Embryonic facial prominence (tissue), 1 donor: Measurements from ENCODE around the gene TBC1D32.
"Not testable (repeated sequence)": the region's sequence is repeated elsewhere in the genome, so short reads cannot be mapped to it uniquely, and the experiment has no call there.

Experiments
- DNase-seq: peaks from one replicate; pipeline ENCODE4 v3.0.0-alpha.2; 2016; ENCODE audit errors: extremely low spot score

Gene TBC1D32

DNA sequence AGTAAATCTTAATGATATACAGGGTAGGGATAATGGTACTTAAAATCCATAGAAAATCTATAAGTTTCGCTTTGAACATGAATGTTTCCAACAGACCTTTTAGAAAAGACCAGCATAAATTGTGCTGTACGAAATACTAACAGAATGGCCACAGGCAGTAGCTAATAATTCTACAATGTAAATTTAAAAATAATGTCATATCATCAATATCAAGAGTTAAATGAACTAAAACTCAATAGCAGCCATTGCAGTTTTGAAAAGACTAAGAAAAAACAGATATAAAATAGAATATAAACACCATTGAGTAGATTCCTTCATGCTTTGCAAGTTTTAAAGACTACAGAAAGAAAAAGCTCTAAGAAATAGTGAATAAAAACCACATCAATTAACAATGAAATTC, 14.7 kb downstream of the TBC1D32 start:
- no peak for DNase-seq

DNA sequence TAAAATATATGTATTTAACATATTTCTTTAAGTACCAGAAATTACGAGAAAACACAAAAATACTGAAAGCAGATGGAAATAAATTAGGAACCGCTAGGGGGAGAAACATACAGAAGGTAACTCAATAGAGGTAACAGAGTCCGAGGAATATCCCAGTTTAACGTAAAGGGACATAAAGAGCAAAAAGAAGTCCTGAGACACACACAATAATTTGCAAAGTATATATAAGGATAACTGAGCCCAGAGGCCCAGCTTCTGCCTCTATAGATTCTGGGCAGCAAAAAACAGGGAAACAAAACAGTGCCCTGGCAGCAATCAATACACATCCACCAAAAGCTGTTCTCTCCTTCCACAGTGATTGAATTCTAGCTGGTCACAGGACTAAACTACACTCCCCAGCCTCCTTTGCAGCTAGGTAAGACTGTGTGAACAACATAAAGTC, 15.1 kb downstream of the TBC1D32 start:
- no peak for DNase-seq

DNA sequence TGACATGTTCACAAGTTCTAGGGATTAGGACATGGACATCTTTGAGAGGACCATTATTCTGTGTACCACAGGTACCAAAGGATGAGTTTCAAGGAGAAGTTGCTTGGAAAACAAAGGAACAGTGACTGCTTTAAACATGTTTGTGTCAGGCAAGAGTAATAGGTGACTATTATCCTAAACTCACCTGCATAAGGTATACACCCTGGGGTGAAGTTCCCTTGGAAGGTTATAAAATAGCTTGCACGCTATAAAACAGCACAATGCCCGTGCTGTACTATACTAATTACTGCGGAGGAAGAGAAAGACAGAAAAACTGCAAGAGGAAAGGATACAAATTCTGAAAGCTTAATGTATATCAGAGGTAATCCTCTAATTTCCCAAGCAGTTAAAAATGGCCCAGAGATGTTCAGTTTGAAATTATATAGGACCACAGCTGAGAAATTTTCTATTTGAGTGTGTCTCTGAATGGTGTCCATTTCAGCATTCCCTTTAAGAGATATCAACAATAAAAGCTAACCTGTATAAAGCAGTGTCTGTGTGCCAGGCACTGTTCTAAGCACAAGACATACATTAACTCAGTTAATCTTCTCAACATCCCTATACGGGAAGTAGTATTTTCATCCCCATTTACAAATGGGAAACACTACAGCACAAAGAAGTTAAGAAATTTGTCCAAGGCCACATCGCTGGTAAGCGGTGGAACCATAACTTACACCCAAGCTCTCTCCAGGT, 19.7 kb downstream of the TBC1D32 start:
- DNase-seq, result no peak

DNA sequence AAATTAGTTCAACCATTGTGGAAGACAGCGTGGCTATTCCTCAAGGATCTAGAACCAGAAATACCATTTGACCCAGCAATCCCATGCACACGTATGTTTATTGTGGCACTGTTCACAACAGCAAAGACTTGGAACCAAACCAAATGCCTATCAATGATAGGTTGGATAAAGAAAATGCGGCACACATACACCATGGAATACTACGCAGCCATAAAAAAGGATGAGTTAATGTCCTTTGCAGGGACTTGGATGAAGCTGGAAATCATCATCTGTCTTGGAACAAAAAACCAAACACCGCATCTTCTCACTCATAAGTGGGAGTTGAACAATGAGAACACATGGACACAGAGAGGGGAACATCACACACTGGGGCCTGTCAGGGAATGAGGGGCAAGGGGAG, 22.5 kb downstream of the TBC1D32 start:
- DNase-seq, result not testable (repeated sequence)

DNA sequence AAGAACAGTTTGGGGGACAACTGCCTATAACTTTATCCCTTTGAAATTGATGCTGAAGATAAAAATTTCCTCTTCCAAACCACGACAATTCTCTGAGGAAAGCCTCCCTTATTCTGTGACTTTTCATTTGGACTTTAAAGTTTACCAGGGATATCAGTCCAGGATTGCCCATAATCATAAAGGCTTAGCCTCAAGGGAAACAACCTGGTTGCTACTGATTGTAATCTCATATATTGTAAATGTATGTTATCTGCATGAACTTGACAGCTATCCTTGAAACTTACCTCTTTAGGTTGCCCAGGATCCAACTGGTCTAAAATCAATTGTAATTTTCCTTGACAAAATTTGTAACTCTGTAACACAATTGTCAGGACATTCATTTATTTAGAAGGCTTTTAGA, 23.8 kb downstream of the TBC1D32 start:
- DNase-seq, result no peak

DNA sequence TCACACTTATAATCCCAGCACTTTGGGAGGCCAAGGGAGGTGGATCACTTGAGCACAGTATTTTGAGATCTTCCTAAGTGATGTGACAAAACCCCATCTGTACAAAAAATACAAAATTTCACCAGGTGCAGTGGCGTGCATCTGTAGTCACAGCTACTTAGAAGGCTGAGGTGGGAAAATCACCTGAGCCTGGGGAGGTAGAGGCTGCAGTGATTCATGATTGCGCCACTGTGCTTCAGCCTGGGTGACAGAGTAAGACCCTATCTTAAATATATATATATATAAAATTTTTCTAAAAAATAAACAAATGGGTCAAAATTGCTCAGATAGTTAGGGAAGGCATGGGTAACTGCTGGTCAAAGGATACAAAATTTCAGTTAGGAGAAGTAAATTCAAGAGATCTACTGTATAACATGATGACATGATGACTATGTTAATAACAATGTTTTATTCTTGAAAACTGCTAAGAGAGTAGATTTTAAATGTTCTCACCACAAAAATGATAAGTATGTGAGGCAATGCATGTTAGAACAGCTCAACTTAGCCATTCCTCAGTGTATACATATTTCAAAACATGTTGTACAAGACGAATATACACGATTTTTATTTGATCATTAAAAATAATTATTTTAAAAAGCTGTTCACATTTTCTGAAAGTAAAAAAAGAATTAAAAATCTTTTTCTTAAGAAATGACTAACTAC, 24.4 kb downstream of the TBC1D32 start:
- DNase-seq, result no peak

DNA sequence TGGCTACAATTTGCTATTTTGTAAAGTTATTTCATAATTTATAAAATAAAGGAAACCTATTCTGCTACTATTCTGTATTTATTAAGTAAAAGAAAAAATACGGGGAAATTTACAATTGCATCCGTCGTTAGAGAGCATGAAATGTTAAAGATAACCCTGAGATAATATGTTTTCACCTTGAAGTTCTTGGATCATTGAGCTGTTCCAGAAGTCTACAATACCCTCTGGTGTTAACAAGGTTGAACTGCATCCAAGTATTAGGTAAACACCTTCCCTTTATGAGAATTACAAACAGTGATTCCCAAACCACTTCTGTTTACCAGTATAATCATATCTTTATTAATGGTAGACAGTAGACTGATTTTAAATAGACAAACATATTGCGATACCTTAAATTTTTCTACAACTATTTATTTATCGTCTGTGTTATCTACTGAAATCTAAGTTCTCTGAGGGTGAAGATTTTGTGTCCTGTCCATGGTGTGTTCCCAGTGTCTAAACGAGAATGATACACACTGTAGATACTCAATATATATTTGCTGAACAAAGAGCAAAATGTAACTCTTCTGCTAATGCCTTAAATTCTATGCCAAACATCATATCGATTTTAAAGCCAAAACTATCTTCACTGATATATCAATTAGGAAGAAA, 28.2 kb downstream of the TBC1D32 start:
- DNase-seq, result no peak

DNA sequence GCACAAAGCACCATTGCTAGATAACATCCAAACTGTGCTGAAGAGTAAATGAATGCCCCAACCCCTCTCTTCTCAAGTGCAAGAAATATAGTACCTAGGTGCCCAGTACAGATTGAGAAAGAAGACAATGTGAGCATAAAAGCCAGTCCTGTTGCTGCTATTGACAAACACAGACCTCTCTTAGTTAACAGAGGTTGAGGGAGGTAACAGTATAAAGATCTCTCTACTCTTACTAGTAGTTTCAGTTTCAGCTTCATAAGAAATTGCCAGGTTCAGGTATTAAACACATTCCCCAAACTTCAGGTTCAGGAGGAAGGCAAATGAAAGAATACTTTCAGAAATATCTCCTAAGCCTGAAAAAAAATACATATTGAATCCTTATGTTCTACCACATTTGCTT, 31.4 kb downstream of the TBC1D32 start:
- no peak for DNase-seq

DNA sequence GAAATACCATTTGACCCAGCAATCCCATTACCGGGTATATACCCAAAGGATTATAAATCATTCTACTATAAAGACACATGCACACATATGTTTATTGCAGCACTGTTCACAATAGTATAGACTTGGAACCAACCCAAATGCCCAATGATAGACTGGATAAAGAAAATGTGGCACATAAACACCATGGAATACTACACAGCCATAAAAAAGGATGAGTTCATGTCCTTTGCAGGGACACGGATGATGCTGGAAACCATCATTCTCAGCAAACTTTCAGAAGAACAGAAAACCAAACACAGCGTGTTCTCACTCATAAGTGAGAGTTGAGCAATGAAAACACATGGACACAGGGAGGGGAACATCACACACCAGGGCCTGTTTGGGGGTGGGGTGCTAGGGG, 33.1 kb downstream of the TBC1D32 start:
- DNase-seq, result not testable (repeated sequence)

DNA sequence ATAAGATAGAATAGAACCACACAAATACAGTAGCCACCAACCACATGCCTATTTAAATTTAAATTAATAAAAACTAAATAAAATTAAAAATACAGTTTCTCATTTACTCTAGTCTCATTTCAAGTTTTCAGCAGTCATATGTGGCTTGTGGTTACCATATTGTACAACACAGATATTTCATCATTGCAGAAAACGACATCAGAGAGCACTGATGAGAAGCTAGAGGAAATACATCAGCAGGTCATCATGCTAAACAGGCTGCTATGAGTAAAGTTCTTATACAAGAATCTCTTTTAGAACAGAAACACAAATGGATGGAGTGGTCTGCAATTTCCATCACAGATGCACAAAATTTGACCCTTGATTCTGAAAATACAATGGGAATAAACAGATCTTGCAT, 36.6 kb downstream of the TBC1D32 start:
- DNase-seq, result no peak

DNA sequence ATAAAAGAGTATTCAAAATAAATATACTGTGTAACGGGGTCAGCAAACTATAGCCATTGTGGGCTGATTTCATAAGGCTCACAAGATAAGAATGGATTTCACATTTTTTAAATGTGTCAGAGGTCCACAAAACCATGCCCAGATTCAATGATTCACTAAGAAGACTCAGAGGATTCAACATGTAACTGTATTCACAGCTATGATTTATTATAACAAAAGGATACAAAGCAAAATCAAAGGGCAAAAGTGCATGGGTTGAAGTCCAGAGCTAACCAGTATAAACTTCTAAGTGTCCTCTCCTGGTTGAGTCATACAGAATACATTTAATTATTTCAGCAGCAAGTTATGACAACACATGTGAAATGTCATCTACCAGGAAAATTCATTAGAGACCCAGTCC, 49.2 kb downstream of the TBC1D32 start:
- DNase-seq, result no peak

DNA sequence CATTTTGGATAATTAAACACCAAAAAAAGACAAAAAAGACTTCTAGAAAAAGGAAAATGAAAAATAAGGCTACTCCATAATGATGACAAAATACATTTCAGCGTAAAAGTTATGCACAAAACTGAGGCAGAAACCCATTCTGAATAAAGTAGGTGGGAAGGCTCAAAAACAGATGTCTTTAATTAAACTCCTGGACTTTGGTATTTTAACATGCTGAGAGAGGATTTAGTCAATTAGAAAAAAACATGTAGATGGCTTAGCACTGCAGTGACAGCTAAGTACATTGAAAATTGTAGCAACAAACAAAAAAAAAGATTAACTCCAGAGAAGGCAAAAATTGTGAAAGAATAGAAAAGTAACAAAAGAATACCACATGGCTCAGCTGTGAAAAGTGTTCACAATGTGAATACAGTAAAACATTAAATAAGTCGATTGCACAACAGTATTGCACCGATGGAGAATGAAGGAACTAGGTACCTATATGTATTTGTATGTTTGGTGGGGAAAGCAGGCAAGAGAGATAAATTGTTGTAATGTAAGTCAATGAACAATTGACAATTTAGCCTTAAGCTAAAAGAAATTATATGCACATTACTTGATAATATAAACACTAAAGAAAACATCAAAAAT, 59.5 kb downstream of the TBC1D32 start:
- DNase-seq, result no peak

DNA sequence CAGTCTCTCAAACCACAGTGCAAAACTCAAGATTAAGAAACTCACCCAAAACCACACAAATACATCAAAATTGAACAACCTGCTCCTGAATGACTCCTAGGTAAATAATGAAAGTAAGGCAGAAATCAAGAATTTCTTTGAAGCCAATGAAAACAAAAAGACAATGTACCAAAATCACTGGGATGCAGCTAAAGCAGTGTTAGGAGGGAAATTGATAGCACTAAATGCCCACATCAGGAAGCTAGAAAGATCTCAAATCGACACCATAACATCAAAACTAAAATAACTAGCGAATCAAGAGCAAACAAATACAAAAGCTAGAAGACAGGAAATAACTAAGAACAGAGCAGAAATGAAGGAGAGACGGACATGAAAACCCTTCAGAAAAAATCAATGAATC, 70.5 kb downstream of the TBC1D32 start:
- DNase-seq, result no peak

DNA sequence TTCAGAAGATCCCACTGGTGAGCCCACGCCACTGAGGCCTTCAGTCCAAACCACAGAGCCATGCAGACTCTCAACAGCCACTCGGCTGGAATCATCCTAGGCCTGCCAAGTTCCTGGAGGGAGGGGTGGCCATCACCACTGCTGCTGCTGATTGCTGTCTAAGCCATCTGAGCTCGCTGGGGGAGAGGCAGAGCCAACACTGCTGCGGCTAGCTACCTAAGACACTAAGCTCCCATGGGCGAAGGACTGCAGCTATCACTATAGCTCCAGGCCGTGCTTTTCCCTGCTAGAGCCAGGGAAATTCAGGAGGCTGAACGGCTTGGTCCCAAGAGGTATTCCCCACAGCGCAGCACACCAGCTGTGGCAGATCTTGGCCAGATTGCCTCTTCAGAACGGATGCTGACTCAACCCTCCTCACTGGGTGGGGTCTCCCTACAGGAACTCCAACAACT, 73.6 kb downstream of the TBC1D32 start:
- no peak for DNase-seq

DNA sequence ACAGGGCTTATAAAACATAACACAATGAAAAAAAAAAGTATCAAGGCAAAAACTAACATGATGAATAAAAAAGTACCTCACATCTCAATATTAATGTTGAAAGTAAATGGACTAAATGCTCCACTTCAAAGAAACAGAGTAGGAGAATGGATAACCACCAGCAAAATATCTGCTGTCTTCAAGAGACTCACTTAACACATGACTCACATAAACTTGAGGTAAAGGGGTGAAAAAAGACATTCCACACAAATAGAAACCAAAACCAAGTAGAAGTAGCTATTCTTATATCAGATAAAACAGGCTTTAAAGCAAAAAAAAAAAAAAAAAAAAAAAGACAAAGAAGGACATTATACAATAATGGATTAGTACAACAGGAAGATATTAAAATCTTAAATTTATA, 86.9 kb downstream of the TBC1D32 start:
- DNase-seq, result no peak

DNA sequence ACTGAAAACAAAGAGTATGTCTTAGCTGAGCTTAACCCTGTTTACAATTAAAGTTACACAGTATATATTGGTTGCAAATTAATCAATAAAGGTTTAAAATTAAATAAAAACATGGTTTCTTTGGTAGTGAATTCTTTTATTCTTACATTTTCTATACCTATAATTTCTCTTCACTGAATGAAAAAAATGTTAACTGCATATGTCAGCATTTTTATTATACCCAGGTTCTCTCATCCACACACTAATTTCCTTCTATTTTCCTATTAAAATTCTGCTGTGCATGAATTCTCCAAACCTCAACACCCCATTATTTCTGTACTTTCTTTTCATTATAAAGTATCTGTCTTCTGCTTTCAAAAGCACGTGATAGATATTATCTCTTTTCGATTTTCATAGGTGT, 91.9 kb downstream of the TBC1D32 start:
- no peak for DNase-seq

DNA sequence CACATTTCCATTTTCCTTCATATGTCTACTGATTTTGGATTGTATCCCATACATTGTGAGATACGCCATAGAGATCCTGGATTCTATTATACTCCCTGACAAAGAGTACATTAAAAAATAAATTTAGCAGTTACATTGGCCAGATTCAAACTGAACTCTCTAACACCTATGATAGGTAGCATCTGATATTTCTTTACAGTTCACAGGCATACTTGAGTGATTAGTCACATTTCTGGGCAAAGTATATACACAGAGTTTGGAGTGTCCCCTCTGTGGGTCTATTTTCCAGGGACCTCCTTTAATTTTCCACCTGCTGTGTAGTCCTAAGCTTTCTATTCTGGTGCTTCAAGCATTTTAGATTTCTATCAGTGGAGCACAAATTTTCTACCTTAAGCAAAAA, 96.4 kb downstream of the TBC1D32 start:
- no peak for DNase-seq

DNA sequence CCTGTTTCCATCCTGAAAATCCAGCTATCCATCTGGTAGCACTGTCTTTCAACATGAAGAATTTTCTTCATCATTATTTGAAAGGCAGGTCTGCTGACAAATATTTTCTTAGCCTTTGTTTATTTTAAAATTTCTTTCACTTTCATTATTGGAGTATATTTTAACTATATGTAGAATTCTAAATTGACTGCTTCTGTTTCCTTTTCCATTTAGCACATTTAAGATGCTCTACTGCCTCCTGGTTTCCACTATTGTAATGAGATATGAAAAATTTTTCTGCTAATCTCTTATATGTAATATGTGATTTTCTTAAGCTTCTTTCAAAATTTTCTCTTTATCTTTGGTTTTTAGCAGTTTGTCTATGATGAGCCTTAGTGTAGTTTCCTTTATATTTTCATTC, 97.3 kb downstream of the TBC1D32 start:
- DNase-seq, result no peak

DNA sequence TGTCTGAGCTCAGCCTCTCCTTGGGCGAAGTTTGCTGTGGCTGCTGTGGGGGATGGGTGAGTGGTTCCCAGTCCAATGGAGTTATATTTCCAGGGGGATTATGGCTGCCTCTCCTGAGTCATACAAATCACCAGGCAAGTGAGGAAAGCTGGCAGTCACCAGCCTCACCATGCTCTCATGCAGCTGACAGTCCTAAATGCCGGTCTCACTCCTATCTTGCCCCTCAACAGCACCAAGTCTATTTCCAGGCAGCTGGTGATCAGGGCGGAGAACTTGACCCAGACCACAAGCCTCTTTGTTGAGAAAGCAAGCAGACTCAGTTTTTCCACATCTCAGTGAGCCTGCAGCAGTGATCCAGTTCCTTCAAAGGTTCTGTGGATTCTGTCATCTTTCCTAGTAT, 98.9 kb downstream of the TBC1D32 start:
- no peak for DNase-seq

DNA sequence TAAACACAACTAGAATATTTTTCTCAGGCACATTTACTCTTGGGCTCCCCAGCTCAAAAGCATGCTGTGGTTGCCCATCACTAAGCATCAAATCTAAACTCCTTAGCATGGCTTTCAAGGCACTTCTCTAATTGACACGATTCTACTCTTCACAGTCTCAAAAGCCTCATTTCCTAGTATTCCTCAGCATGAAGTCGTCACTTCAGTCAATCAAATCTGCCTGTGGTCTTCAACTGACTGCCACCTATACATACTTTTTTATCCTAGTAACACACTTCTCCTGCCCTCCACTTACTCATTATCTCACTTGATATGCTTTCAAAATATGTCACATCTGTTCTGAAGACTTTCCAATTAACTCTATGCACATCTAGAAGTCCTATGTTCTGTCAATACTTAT, 110.3 kb downstream of the TBC1D32 start:
- no peak for DNase-seq

DNA sequence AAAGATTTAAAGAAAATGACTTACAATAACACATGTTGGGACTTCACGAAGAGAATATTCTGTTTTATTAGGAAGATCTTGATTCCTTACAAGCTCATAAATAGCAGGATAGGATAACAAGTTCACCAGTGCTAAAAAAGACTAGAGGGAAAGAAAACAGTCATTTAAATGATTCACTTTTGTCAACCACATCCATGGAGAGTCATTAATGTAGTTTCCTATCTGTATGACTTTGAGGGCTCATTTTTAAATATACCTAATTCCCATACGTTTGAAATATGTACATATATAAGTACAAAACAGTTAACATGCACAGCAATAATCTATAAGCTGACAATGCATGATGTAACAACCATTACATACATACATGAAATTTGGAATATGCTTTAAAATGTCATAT, 111.1 kb downstream of the TBC1D32 start:
- DNase-seq, result no peak

DNA sequence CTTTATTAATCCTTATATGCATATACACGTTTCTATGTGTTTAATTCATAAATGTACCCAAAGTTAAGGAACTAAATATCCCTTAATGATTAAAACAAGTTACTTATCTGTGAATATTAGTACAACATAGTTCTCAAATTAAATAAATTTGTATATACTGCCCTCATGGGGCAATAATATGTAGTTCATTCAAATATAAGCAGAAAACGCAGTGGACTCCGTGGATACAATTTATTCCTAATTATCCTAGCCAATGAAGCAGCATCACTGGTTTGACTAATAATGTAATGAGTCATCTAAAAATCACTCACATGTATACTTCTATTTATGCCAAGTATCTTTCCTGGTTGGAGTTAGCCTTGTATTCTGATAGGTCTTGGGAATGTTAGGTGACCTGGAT, 111.6 kb downstream of the TBC1D32 start:
- no peak for DNase-seq

DNA sequence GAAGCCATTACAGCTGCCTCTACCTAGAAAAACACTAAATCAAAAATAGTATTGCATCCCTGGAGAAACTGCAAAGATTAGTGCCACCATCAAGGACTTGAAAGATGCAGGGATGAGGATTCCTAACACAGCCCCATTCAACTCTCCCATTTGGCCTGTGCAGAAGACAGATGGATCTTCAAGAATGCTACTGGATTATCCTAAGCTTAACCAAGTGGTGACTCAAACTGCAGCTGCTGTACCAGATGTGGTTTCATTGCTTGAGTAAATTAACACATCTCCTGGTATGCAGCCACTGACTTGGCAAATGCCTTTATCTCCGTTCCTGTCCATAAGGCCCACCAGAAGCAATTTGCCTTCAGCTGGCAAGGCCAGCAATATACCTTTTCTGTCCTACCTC, 117.4 kb downstream of the TBC1D32 start:
- no peak for DNase-seq
